Body of pancreas (tissue), 4 donors: Measurements from ENCODE around the gene CASKIN2.

Source experiments
- POLR2A ChIP-seq, 3 donors: fragments of 450-650 bp; IDR thresholded peaks; one replicate each; pipeline ENCODE4 v1.6.1; 2016; ENCODE audit warnings: antibody characterized with exemption in 3 of 3, mild to moderate bottlenecking in 2 of 3
- TF ChIP-seq, protein P1 (sequence below), 7 experiments: fragments of 450-650 bp in 4 of 7; fragments of 200-600 bp in 3 of 7; sonication (generic) in 3 of 7; IDR thresholded peaks; one replicate each; pipeline ENCODE4 v1.5.1; 2016 to 2019; ENCODE audit warnings: antibody characterized with exemption in 7 of 7

DNA sequence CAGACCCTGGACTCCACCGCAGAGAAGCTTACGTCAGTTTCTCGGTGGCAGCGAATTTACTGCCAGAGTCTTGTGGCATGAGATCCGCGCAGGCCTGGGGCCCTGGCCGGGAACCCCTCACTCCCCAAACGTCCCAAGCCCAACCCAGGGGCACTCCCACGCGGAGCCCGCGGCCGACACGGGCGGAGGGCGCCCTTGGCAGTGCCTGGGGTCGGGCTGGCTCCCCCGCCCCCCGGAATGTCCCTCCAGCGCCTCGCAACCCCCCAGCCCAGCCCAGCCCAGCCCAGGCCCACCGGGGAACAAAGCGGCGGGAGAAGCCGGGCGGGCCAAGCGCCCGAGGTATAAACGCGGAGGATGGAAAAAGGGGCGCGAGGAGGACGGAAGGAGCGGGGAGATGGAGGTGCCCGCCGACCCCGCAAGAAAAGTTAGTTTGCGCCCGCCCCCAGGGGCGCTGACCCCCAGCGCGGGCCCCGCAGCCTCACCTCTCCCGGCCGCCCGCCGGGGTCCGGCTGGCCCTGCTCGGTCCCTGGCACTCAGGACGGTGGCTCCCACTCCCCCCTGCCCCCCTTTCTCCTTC lies 330 bp downstream of the CASKIN2 start:
- TF ChIP-seq, protein P1, sequence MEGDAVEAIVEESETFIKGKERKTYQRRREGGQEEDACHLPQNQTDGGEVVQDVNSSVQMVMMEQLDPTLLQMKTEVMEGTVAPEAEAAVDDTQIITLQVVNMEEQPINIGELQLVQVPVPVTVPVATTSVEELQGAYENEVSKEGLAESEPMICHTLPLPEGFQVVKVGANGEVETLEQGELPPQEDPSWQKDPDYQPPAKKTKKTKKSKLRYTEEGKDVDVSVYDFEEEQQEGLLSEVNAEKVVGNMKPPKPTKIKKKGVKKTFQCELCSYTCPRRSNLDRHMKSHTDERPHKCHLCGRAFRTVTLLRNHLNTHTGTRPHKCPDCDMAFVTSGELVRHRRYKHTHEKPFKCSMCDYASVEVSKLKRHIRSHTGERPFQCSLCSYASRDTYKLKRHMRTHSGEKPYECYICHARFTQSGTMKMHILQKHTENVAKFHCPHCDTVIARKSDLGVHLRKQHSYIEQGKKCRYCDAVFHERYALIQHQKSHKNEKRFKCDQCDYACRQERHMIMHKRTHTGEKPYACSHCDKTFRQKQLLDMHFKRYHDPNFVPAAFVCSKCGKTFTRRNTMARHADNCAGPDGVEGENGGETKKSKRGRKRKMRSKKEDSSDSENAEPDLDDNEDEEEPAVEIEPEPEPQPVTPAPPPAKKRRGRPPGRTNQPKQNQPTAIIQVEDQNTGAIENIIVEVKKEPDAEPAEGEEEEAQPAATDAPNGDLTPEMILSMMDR (IDR thresholded peaks at IDR 0.05), result no peak
- TF ChIP-seq POLR2A (IDR thresholded peaks at IDR 0.05), result peak in 2 of 3 donors; percentile 23 to 35
